ENCODE results near the gene OXNAD1. TPM values are rescaled to one million over a fixed set of nuclear protein-coding genes. Genes with fewer than 3 reads are reported as not detected.

The OXNAD1 gene
- total and polyA plus RNA-seq, 2 of the 13 experiments (the other 11 are each of a cell fraction or from before 2014, with no cell fraction given), result 9.9 to 18.8 TPM

GRCh38 chr3:16331319-16331883 is 66.4 kb downstream of the OXNAD1 start (continued):
- TF ChIP-seq GPBP1L1 (CRISPR knock-in tag; IDR thresholded peaks at IDR 0.05) (no peak), CEBPG (CRISPR knock-in tag; IDR thresholded peaks at IDR 0.05) (peak; percentile 96), SIX4 (CRISPR knock-in tag; IDR thresholded peaks at IDR 0.05) (0 out of 2 replicates have a peak, but pooled peaks have one; percentile 18), ZNF7 (CRISPR knock-in tag; IDR thresholded peaks at IDR 0.05) (no peak), LRRFIP1 (CRISPR knock-in tag; conservative IDR thresholded peaks at IDR 0.05) (no peak), NONO (IDR thresholded peaks at IDR 0.05) (no peak), NONO (CRISPR knock-in tag; conservative IDR thresholded peaks at IDR 0.05) (no peak), JUND (CRISPR knock-in tag; IDR thresholded peaks at IDR 0.05) (no peak), SOX5 (CRISPR knock-in tag; IDR thresholded peaks at IDR 0.05; ENCODE audit: borderline replicate concordance) (peak; percentile 67; the same call in 1 of the 2 replicates), HMGA1 (CRISPR knock-in tag; conservative IDR thresholded peaks at IDR 0.05) (no peak), ZNF83 (CRISPR knock-in tag; IDR thresholded peaks at IDR 0.05; ENCODE audit: borderline replicate concordance) (no peak), MEF2D (CRISPR knock-in tag; IDR thresholded peaks at IDR 0.05) (peak; percentile 83; the same call in 1 of the 2 replicates), WIZ (CRISPR knock-in tag; IDR thresholded peaks at IDR 0.05) (no peak), ZFYVE20 (CRISPR knock-in tag; IDR thresholded peaks at IDR 0.05; ENCODE audit: borderline replicate concordance, low read depth) (no peak), MIXL1 (CRISPR knock-in tag; IDR thresholded peaks at IDR 0.05) (peak; percentile 95), HMG20A (CRISPR knock-in tag; IDR thresholded peaks at IDR 0.05; ENCODE audit: borderline replicate concordance) (peak; percentile 95)
- TF ChIP-seq, protein P1, sequence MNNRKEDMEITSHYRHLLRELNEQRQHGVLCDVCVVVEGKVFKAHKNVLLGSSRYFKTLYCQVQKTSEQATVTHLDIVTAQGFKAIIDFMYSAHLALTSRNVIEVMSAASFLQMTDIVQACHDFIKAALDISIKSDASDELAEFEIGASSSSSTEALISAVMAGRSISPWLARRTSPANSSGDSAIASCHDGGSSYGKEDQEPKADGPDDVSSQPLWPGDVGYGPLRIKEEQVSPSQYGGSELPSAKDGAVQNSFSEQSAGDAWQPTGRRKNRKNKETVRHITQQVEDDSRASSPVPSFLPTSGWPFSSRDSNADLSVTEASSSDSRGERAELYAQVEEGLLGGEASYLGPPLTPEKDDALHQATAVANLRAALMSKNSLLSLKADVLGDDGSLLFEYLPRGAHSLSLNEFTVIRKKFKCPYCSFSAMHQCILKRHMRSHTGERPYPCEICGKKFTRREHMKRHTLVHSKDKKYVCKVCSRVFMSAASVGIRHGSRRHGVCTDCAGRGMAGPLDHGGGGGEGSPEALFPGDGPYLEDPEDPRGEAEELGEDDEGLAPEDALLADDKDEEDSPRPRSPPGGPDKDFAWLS (CRISPR knock-in tag; IDR thresholded peaks at IDR 0.05; ENCODE audit: borderline replicate concordance), result no peak
- TF ChIP-seq, protein P2, sequence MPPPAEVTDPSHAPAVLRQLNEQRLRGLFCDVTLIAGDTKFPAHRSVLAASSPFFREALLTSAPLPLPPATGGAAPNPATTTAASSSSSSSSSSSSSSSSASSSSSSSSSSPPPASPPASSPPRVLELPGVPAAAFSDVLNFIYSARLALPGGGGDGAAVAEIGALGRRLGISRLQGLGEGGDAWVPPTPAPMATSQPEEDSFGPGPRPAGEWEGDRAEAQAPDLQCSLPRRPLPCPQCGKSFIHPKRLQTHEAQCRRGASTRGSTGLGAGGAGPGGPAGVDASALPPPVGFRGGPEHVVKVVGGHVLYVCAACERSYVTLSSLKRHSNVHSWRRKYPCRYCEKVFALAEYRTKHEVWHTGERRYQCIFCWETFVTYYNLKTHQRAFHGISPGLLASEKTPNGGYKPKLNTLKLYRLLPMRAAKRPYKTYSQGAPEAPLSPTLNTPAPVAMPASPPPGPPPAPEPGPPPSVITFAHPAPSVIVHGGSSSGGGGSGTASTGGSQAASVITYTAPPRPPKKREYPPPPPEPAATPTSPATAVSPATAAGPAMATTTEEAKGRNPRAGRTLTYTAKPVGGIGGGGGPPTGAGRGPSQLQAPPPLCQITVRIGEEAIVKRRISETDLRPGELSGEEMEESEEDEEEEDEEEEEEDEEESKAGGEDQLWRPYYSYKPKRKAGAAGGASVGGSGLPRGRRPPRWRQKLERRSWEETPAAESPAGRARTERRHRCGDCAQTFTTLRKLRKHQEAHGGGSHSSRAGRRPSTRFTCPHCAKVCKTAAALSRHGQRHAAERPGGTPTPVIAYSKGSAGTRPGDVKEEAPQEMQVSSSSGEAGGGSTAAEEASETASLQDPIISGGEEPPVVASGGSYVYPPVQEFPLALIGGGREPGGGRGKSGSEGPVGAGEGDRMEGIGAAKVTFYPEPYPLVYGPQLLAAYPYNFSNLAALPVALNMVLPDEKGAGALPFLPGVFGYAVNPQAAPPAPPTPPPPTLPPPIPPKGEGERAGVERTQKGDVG (CRISPR knock-in tag; IDR thresholded peaks at IDR 0.05; ENCODE audit: borderline replicate concordance), result no peak
- TF ChIP-seq, protein P3, sequence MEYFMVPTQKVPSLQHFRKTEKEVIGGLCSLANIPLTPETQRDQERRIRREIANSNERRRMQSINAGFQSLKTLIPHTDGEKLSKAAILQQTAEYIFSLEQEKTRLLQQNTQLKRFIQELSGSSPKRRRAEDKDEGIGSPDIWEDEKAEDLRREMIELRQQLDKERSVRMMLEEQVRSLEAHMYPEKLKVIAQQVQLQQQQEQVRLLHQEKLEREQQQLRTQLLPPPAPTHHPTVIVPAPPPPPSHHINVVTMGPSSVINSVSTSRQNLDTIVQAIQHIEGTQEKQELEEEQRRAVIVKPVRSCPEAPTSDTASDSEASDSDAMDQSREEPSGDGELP (IDR thresholded peaks at IDR 0.05; ENCODE audit: borderline replicate concordance, low read depth), result no peak
- TF ChIP-seq, protein P4, sequence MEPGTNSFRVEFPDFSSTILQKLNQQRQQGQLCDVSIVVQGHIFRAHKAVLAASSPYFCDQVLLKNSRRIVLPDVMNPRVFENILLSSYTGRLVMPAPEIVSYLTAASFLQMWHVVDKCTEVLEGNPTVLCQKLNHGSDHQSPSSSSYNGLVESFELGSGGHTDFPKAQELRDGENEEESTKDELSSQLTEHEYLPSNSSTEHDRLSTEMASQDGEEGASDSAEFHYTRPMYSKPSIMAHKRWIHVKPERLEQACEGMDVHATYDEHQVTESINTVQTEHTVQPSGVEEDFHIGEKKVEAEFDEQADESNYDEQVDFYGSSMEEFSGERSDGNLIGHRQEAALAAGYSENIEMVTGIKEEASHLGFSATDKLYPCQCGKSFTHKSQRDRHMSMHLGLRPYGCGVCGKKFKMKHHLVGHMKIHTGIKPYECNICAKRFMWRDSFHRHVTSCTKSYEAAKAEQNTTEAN (CRISPR knock-in tag; conservative IDR thresholded peaks at IDR 0.05), result 0 out of 2 replicates have a peak, but pooled peaks have one; percentile 52

Data from HepG2 (cell line).